Ovary (tissue), 3 donors: ENCODE data around the gene STRN4.

ENCODE experiments used
- CTCF ChIP-seq, 3 donors: fragments of 450-650 bp in 2 of 3; fragments of 200-600 bp in 1 of 3; IDR thresholded peaks; one replicate each; pipeline versions ENCODE4 v1.5.1 to v1.8.0; 2016 to 2022; ENCODE audit warnings: antibody characterized with exemption in 3 of 3, mild to moderate bottlenecking in 1 of 3
- POLR2A ChIP-seq: fragments of 450-650 bp; IDR thresholded peaks from one replicate; pipeline ENCODE4 v1.6.1; 2017; ENCODE audit warnings: antibody characterized with exemption, mild to moderate bottlenecking, moderate library complexity
- donor health status: DM: no; HTN: no; CAD: no.

- no peak for TF ChIP-seq CTCF (IDR thresholded peaks at IDR 0.05)
- no peak for TF ChIP-seq POLR2A
Observed at GRCh38 chr19:46742926-46743480, 3.2 kb downstream of the STRN4 start.
